HEK293T (cell line): ENCODE data around the gene ASTN2.
"Not testable (repeated sequence)": the region's sequence is repeated elsewhere in the genome, so short reads cannot be mapped to it uniquely, and the experiment has no call there.

Experiments used
- CTCF ChIA-PET: fragments of 350-600 bp; formaldehyde crosslinking; extraction: SDS; loops from one replicate; lab custom pipeline; 2021; ENCODE audit warnings: antibody characterized with exemption, inconsistent platforms; lab: Yijun Ruan, JAX
- POLR2A ChIA-PET: fragments of 350-600 bp; formaldehyde crosslinking; extraction: SDS; loops from one replicate; lab custom pipeline; 2020; ENCODE audit warnings: antibody characterized with exemption, inconsistent platforms; lab: Yijun Ruan, JAX
- DNase-seq: peaks from one replicate; pipeline ENCODE4 v3.0.0; 2012; ENCODE audit warnings: mixed read lengths; ENCODE audit errors: extremely low spot score
- ARNT ChIP-seq: fragments of 450-650 bp; IDR thresholded peaks from 2 replicates; pipeline ENCODE4 v1.6.1; 2017; ENCODE audit warnings: mild to moderate bottlenecking
- BHLHE40 ChIP-seq: fragments of 450-650 bp; IDR thresholded peaks from 2 replicates; pipeline ENCODE4 v1.6.1; 2016; ENCODE audit warnings: mild to moderate bottlenecking, moderate library complexity, borderline replicate concordance
- CTBP1 ChIP-seq: fragments of 450-650 bp; IDR thresholded peaks from 2 replicates; pipeline ENCODE4 v1.6.1; 2016; ENCODE audit warnings: borderline replicate concordance
- ELF4 ChIP-seq: fragments of 450-650 bp; IDR thresholded peaks from 2 replicates; pipeline ENCODE4 v1.6.1; 2017; ENCODE audit warnings: antibody characterized with exemption
- FOXA1 ChIP-seq: fragments of 450-650 bp; IDR thresholded peaks from 2 replicates; pipeline ENCODE4 v1.6.1; 2016; ENCODE audit warnings: mild to moderate bottlenecking
- FOXK2 ChIP-seq: fragments of 450-650 bp; IDR thresholded peaks from 2 replicates; pipeline ENCODE4 v1.6.1; 2016; ENCODE audit warnings: mild to moderate bottlenecking
- FOXM1 ChIP-seq: fragments of 450-650 bp; IDR thresholded peaks from 2 replicates; pipeline ENCODE4 v1.6.1; 2017; ENCODE audit warnings: mild to moderate bottlenecking, borderline replicate concordance
- HDGF ChIP-seq: fragments of 450-650 bp; IDR thresholded peaks from 2 replicates; pipeline ENCODE4 v1.6.1; 2017; ENCODE audit warnings: antibody characterized with exemption, borderline replicate concordance
- L3MBTL2 ChIP-seq: fragments of 450-650 bp; conservative IDR thresholded peaks from 2 replicates; pipeline ENCODE4 v1.6.1; 2016; ENCODE audit warnings: mild to moderate bottlenecking
- LEF1 ChIP-seq: fragments of 450-650 bp; IDR thresholded peaks from 2 replicates; pipeline ENCODE4 v1.6.1; 2017; ENCODE audit warnings: mild to moderate bottlenecking, borderline replicate concordance
- NFRKB ChIP-seq: fragments of 450-650 bp; IDR thresholded peaks from 2 replicates; pipeline ENCODE4 v1.6.1; 2016; ENCODE audit warnings: mild to moderate bottlenecking, moderate library complexity
- PKNOX1 ChIP-seq: fragments of 450-650 bp; IDR thresholded peaks from 2 replicates; pipeline ENCODE4 v1.6.1; 2016
- SP1 ChIP-seq: fragments of 450-650 bp; IDR thresholded peaks from 2 replicates; pipeline ENCODE4 v1.6.1; 2017
- SUZ12 ChIP-seq: fragments of 450-650 bp; IDR thresholded peaks from 2 replicates; pipeline ENCODE4 v1.6.1; 2016; ENCODE audit warnings: mild to moderate bottlenecking
- TARDBP ChIP-seq: fragments of 450-650 bp; IDR thresholded peaks from 2 replicates; pipeline ENCODE4 v1.6.1; 2016
- ZNF384 ChIP-seq: fragments of 450-650 bp; IDR thresholded peaks from 2 replicates; pipeline ENCODE4 v1.6.1; 2016

ASTN2 gene

GRCh38 chr9:116907989-116908388, 506.9 kb downstream of the ASTN2 start:
- POLR2A ChIA-PET = no interaction called here
- CTCF ChIA-PET = no interaction called here
- no peak for DNase-seq
- no peak for TF ChIP-seq ZNF384

- CTCF ChIA-PET = no interaction called here
- POLR2A ChIA-PET = no interaction called here
- no peak for TF ChIP-seq TARDBP
- TF ChIP-seq HDGF = no peak
- TF ChIP-seq ARNT = no peak
- TF ChIP-seq FOXA1 = no peak
- TF ChIP-seq SUZ12 = no peak
- no peak for TF ChIP-seq L3MBTL2
- TF ChIP-seq ZNF384 = no peak
- no peak for TF ChIP-seq BHLHE40
- TF ChIP-seq FOXM1 = no peak
- no peak for TF ChIP-seq ELF4
- no peak for TF ChIP-seq CTBP1
- no peak for DNase-seq
These were observed 509.7 kb downstream of the ASTN2 start for GRCh38 chr9:116905171-116905588.

- POLR2A ChIA-PET = no interaction called here
- TF ChIP-seq SUZ12 = no peak
- no peak for TF ChIP-seq ELF4
- TF ChIP-seq SP1 = no peak
- DNase-seq = no peak
- CTCF ChIA-PET = no interaction called here
These were observed 510.7 kb downstream of the ASTN2 start for GRCh38 chr9:116904165-116904564.

GRCh38 chr9:116901260-116901659, 513.6 kb downstream of the ASTN2 start:
- CTCF ChIA-PET = no interaction called here
- no peak for DNase-seq
- POLR2A ChIA-PET = no interaction called here
- no peak for TF ChIP-seq SUZ12
- TF ChIP-seq FOXM1 = no peak
- no peak for TF ChIP-seq LEF1
- TF ChIP-seq L3MBTL2 = no peak
- no peak for TF ChIP-seq PKNOX1

GRCh38 chr9:116900543-116900942, 514.3 kb downstream of the ASTN2 start:
- DNase-seq = no peak
- CTCF ChIA-PET = no interaction called here
- POLR2A ChIA-PET = no interaction called here
- TF ChIP-seq L3MBTL2 (no peak), FOXM1 (no peak), BHLHE40 (no peak), FOXK2 (no peak), LEF1 (no peak), NFRKB (no peak), HDGF (no peak), CTBP1 (no peak), SUZ12 (no peak), TARDBP (no peak), PKNOX1 (no peak), ARNT (no peak), SP1 (no peak), ELF4 (no peak)

GRCh38 chr9:116900007-116900367, 514.9 kb downstream of the ASTN2 start:
- no peak for TF ChIP-seq FOXK2
- no peak for TF ChIP-seq TARDBP
- TF ChIP-seq ELF4 = no peak
- TF ChIP-seq HDGF = no peak
- TF ChIP-seq CTBP1 = no peak
- TF ChIP-seq FOXA1 = no peak
- TF ChIP-seq ARNT = no peak
- TF ChIP-seq NFRKB = no peak
- no peak for TF ChIP-seq L3MBTL2
- TF ChIP-seq LEF1 = no peak
- no peak for TF ChIP-seq SP1
- no peak for TF ChIP-seq ZNF384
- TF ChIP-seq FOXM1 = no peak
- no peak for TF ChIP-seq SUZ12
- TF ChIP-seq BHLHE40 = no peak
- TF ChIP-seq PKNOX1 = no peak
- DNase-seq = no peak
- ChIA-PET POLR2A (no interaction called here), CTCF (no interaction called here)

- no peak for TF ChIP-seq FOXA1
- TF ChIP-seq ZNF384 = no peak
- TF ChIP-seq ARNT = no peak
- no peak for TF ChIP-seq ELF4
- no peak for TF ChIP-seq SP1
- TF ChIP-seq BHLHE40 = no peak
- TF ChIP-seq L3MBTL2 = no peak
- TF ChIP-seq HDGF = no peak
- no peak for TF ChIP-seq FOXM1
- no peak for TF ChIP-seq TARDBP
- no peak for TF ChIP-seq PKNOX1
- no peak for TF ChIP-seq NFRKB
- no peak for TF ChIP-seq FOXK2
- no peak for TF ChIP-seq CTBP1
- no peak for TF ChIP-seq SUZ12
- TF ChIP-seq LEF1 = no peak
- POLR2A ChIA-PET = no interaction called here
- DNase-seq = no peak
- CTCF ChIA-PET = interaction anchor here (0.6 kb wide), 1 partner anchor 252 kb away, joined by 3 read pairs; no protein-coding TSS in a partner anchor
These were observed 515.4 kb downstream of the ASTN2 start for GRCh38 chr9:116899337-116900006.

GRCh38 chr9:116898131-116898530, 516.7 kb downstream of the ASTN2 start:
- DNase-seq, CTCF ChIA-PET, POLR2A ChIA-PET: not testable (repeated sequence)
